A549 (cell line): ENCODE results near the gene N4BP2L2. TPM values are rescaled to one million over a fixed set of nuclear protein-coding genes. Genes with fewer than 3 reads are reported as not detected.

ENCODE experiments used
- ATAC-seq, 2 experiments: fragments of 200-7000 bp in 1 of 2; fragments of >200 bp in 1 of 2; cut with Nextera tagmentation in 1 of 2; cut with Tn5 transposase in 1 of 2; 3 replicates each; pipeline versions ENCODE4 v1.8.0 to v1.9.1; 2018 to 2020; ENCODE audit warnings: mild to moderate bottlenecking in 1 of 2, moderate library complexity in 1 of 2
- CTCF ChIA-PET: fragments of 300-600 bp; sonication (Branson Sonifier 250); formaldehyde crosslinking; extraction: SDS; loops from one replicate; lab custom pipeline; 2021; ENCODE audit warnings: antibody characterized with exemption, inconsistent platforms; lab: Yijun Ruan, JAX
- POLR2A ChIA-PET: fragments of 350-600 bp; formaldehyde crosslinking; extraction: SDS; loops from one replicate; lab custom pipeline; 2021; ENCODE audit warnings: antibody characterized with exemption, inconsistent platforms; lab: Yijun Ruan, JAX
- DNase-seq, 2 experiments: peaks; one replicate each; pipeline versions ENCODE4 v3.0.0 to v3.0.0-alpha.2; 2011 to 2016; ENCODE audit warnings: low read depth in 1 of 2, low spot score in 1 of 2
- FAIRE-seq: peaks from 2 replicates; lab custom pipeline; 2011; peaks lifted over from hg19 to GRCh38; lab: Jason Lieb, UNC
- H3K27ac ChIP-seq, 2 experiments: fragments of >200 bp; sonication (Bioruptor Twin); formaldehyde crosslinking; 3 replicates each; pipeline ENCODE4 v1.5.1; 2016 to 2017
- H3K4me1 ChIP-seq: fragments of >200 bp; sonication (Bioruptor Twin); formaldehyde crosslinking; 3 replicates; pipeline ENCODE4 v1.6.1; 2016
- H3K4me2 ChIP-seq: fragments of >200 bp; sonication (Bioruptor Twin); formaldehyde crosslinking; 3 replicates; pipeline ENCODE4 v1.6.1; 2016
- H3K4me3 ChIP-seq: fragments of >200 bp; sonication (Bioruptor Twin); formaldehyde crosslinking; 3 replicates; pipeline ENCODE4 v1.5.1; 2016
- H3K9me3 ChIP-seq: fragments of >200 bp; sonication (Bioruptor Twin); formaldehyde crosslinking; 3 replicates; pipeline ENCODE4 v1.6.1; 2016
- CBX8 ChIP-seq: fragments of 200-600 bp; sonication (generic); IDR thresholded peaks from 2 replicates; pipeline ENCODE4 v1.6.1; 2016
- FOSL2 ChIP-seq, 2 experiments: fragments of 450-650 bp in 1 of 2; fragments of >200 bp in 1 of 2; sonication (Bioruptor Twin) in 1 of 2; formaldehyde crosslinking; IDR thresholded peaks; 2 replicates each; pipeline versions ENCODE4 v1.5.0 to v1.6.1; 2016 to 2020; ENCODE audit warnings: mild to moderate bottlenecking in 1 of 2, moderate library complexity in 1 of 2
- FOXS1 ChIP-seq: fragments of 250-450 bp; sonication (Bioruptor Pico); IDR thresholded peaks from 2 replicates; pipeline ENCODE4 v1.5.0; 2020; ENCODE audit warnings: mild to moderate bottlenecking, moderate library complexity
- KDM5A ChIP-seq: fragments of 200-600 bp; sonication (generic); IDR thresholded peaks from 2 replicates; pipeline ENCODE4 v1.6.1; 2016; ENCODE audit warnings: antibody characterized with exemption, mild to moderate bottlenecking
- NPAS2 ChIP-seq: fragments of 250-450 bp; sonication (Bioruptor Pico); IDR thresholded peaks from 2 replicates; pipeline ENCODE4 v1.8.0; 2022; ENCODE audit warnings: mild to moderate bottlenecking, moderate library complexity, borderline replicate concordance
- RCOR1 ChIP-seq: fragments of 150-350 bp; IDR thresholded peaks from 2 replicates; pipeline ENCODE4 v1.6.1; 2014; ENCODE audit warnings: antibody characterized with exemption, low read length, low read depth
- REST ChIP-seq: fragments of 200-600 bp; sonication (generic); IDR thresholded peaks from 2 replicates; pipeline ENCODE4 v1.6.1; 2016; ENCODE audit warnings: antibody characterized with exemption, mild to moderate bottlenecking, moderate library complexity
- RNF2 ChIP-seq: fragments of 200-600 bp; sonication (generic); IDR thresholded peaks from 2 replicates; pipeline ENCODE4 v1.6.1; 2016; ENCODE audit warnings: low read depth, mild to moderate bottlenecking, antibody characterized with exemption, moderate library complexity, borderline replicate concordance
- ZC3H11A ChIP-seq: fragments of 450-650 bp; IDR thresholded peaks from 2 replicates; pipeline ENCODE4 v1.6.1; 2014; ENCODE audit warnings: antibody characterized with exemption, mild to moderate bottlenecking
- WGBS: methylation state at CpG from one replicate; pipeline ENCODE4 v1.1.6; 2017; ENCODE audit errors: missing lambda C conversion rate; 5-methylcytosine and 5-hydroxymethylcytosine counted together
- polyA plus RNA-seq, 4 experiments: library from polyadenylated mRNA; depleted of rRNA in 3 of 4; stranded (reverse); fragments of >200 nt; fragmentation: RNase III in 1 of 4; extraction: RNeasy Plus Mini Kit Qiagen cat#74134 plus additional on column Dnase treatment in 1 of 4; gene quantifications; 2 replicates in 3 of 4; 3 replicates in 1 of 4; pipeline ENCODE4 v1.2.3, GENCODE V29; 2011 to 2017
- TF ChIP-seq, protein P1 (sequence below): fragments of 250-450 bp; sonication (Bioruptor Pico); IDR thresholded peaks from 2 replicates; pipeline ENCODE4 v1.5.0; 2021; ENCODE audit warnings: mild to moderate bottlenecking, moderate library complexity, borderline replicate concordance
- TF ChIP-seq, protein P2 (sequence below): fragments of 450-650 bp; IDR thresholded peaks from 2 replicates; pipeline ENCODE4 v1.6.1; 2014; ENCODE audit warnings: antibody characterized with exemption
- TF ChIP-seq, protein P3 (sequence below): fragments of >200 bp; sonication (Bioruptor Twin); formaldehyde crosslinking; IDR thresholded peaks from 3 replicates; pipeline ENCODE4 v1.6.1; 2016

The N4BP2L2 gene
- polyA plus RNA-seq, 2 of the 4 experiments (the other 2 are of a cell fraction) = 29.3 to 56.2 TPM

- ChIA-PET POLR2A (no interaction called here), CTCF (interaction anchor here (1.5 kb wide), 1 partner anchor 18 kb away, joined by 3 read pairs; no protein-coding TSS in a partner anchor)
- DNase-seq (no peak), ATAC-seq (no peak), FAIRE-seq (no peak)
- Histone ChIP-seq H3K4me1 (no peaks in the 10 kb centered on the region), H3K27ac (no peak overlapping the region), H3K9me3 (peaks cover 4% of the 10 kb centered on the region; the same call in 2 of the 3 replicates), H3K4me2 (no peak overlapping the region), H3K4me3 (no peak overlapping the region)
- TF ChIP-seq, protein P1, sequence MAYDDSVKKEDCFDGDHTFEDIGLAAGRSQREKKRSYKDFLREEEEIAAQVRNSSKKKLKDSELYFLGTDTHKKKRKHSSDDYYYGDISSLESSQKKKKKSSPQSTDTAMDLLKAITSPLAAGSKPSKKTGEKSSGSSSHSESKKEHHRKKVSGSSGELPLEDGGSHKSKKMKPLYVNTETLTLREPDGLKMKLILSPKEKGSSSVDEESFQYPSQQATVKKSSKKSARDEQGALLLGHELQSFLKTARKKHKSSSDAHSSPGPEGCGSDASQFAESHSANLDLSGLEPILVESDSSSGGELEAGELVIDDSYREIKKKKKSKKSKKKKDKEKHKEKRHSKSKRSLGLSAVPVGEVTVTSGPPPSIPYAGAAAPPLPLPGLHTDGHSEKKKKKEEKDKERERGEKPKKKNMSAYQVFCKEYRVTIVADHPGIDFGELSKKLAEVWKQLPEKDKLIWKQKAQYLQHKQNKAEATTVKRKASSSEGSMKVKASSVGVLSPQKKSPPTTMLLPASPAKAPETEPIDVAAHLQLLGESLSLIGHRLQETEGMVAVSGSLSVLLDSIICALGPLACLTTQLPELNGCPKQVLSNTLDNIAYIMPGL (CRISPR knock-in tag) = no peak
- 100% methylated on average over 1 of the region's 1 CpG for WGBS
Measured at GRCh38 chr13:32448972-32449371, 89.6 kb downstream of the N4BP2L2 start.

DNA sequence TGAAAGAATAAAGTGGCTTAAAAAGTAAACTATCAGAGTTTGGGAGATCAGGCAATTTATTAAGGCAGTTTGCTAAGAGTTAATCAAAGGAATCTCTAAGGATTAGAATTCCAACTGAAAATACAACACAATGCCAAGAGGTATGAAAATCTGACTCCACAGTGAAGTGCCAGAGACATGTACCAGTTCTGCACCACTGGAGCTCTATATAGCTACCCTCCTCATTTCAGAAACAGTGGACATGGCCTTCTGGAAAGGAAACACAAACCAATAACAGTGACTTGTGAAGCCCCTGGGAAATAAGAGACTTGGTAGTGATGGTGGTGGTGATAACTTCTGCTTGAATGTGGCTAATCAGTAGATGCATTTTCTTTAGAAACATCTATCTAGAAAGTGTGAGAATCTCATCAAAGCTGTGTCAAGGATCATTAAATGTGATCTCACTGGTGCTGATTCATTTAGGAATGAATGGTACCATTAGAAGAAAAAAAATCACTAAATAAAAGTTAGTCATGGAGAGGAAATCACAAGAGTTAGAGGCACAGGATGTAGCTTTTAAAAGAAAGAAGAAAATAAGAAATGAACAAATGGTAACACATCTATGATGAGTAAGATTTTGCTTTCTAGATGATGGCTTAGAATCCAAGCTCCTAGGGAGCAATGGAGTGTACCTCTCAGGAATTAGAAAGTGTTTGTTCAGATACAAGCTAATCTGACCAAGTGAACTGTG is 90.5 kb downstream of the N4BP2L2 start:
- Histone ChIP-seq H3K4me3 (no peak overlapping the region), H3K4me2 (no peak overlapping the region), H3K27ac (no peak overlapping the region), H3K4me1 (no peaks in the 10 kb centered on the region), H3K9me3 (peaks cover 4% of the 10 kb centered on the region; the same call in 2 of the 3 replicates)
- no peak for FAIRE-seq
- no peak for DNase-seq
- no peak for ATAC-seq
- POLR2A ChIA-PET = no interaction called here
- no peak for TF ChIP-seq KDM5A
- no peak for TF ChIP-seq CBX8
- TF ChIP-seq, protein P2, sequence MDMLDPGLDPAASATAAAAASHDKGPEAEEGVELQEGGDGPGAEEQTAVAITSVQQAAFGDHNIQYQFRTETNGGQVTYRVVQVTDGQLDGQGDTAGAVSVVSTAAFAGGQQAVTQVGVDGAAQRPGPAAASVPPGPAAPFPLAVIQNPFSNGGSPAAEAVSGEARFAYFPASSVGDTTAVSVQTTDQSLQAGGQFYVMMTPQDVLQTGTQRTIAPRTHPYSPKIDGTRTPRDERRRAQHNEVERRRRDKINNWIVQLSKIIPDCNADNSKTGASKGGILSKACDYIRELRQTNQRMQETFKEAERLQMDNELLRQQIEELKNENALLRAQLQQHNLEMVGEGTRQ = no peak
- TF ChIP-seq REST = no peak
- TF ChIP-seq FOSL2 (IDR thresholded peaks at IDR 0.05) = no peak
- TF ChIP-seq FOSL2 (CRISPR knock-in tag; IDR thresholded peaks at IDR 0.05) = no peak
- no peak for TF ChIP-seq RCOR1
- TF ChIP-seq ZC3H11A = no peak
- TF ChIP-seq, protein P3, sequence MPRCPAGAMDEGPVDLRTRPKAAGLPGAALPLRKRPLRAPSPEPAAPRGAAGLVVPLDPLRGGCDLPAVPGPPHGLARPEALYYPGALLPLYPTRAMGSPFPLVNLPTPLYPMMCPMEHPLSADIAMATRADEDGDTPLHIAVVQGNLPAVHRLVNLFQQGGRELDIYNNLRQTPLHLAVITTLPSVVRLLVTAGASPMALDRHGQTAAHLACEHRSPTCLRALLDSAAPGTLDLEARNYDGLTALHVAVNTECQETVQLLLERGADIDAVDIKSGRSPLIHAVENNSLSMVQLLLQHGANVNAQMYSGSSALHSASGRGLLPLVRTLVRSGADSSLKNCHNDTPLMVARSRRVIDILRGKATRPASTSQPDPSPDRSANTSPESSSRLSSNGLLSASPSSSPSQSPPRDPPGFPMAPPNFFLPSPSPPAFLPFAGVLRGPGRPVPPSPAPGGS = no peak
- no peak for TF ChIP-seq RNF2
- TF ChIP-seq NPAS2 (CRISPR knock-in tag) = no peak
- TF ChIP-seq FOXS1 = no peak
- CTCF ChIA-PET = interaction anchor here (1.5 kb wide), 1 partner anchor 18 kb away, joined by 3 read pairs; no protein-coding TSS in a partner anchor
